H1 (cell line): ENCODE results near the gene NKX2-1. TPM values are rescaled to one million over a fixed set of nuclear protein-coding genes. Genes with fewer than 3 reads are reported as not detected.

Experiments used
- CTCF ChIA-PET: fragments of 300-600 bp; sonication (Branson Sonifier 250); formaldehyde crosslinking; loops from one replicate; lab custom pipeline; 2021; ENCODE audit not compliant: partially characterized antibody; lab: Charles Lee
- POLR2A ChIA-PET: fragments of 300-600 bp; sonication (Branson Sonifier 250); formaldehyde crosslinking; loops from one replicate; lab custom pipeline; 2021; ENCODE audit warnings: inconsistent platforms; ENCODE audit not compliant: partially characterized antibody; lab: Charles Lee
- DNase-seq, 2 experiments: peaks; one replicate each; pipeline versions ENCODE4 v3.0.0 to v3.0.0-alpha.2; 2010 to 2022; ENCODE audit warnings: low spot score in 2 of 2, low read depth in 1 of 2, mixed read lengths in 1 of 2
- FAIRE-seq: peaks from 2 replicates; lab custom pipeline; 2011; peaks lifted over from hg19 to GRCh38; lab: Jason Lieb, UNC
- H2AFZ ChIP-seq: 2 replicates; pipeline ENCODE4 v1.8.1; 2012; ENCODE audit warnings: low read length, inconsistent platforms
- H2AK5ac ChIP-seq: 2 replicates; pipeline ENCODE4 v1.6.1; 2013; ENCODE audit warnings: low read depth, low read length
- H2BK120ac ChIP-seq: replicated peaks from 2 replicates; pipeline ENCODE3; 2013; ENCODE audit warnings: low read depth, low read length, inconsistent platforms
- H2BK12ac ChIP-seq: 2 replicates; pipeline ENCODE4 v1.6.1; 2013; ENCODE audit warnings: low read depth, low read length
- H2BK15ac ChIP-seq: 2 replicates; pipeline ENCODE4 v1.6.1; 2013; ENCODE audit warnings: low read length
- H2BK20ac ChIP-seq: 2 replicates; pipeline ENCODE4 v1.6.1; 2013; ENCODE audit warnings: low read length
- H2BK5ac ChIP-seq: 2 replicates; pipeline ENCODE4 v1.6.1; 2013; ENCODE audit warnings: low read depth, low read length
- H3K14ac ChIP-seq: 2 replicates; pipeline ENCODE4 v1.6.1; 2013; ENCODE audit warnings: inconsistent platforms; ENCODE audit not compliant: insufficient read length
- H3K18ac ChIP-seq: 2 replicates; pipeline ENCODE4 v1.6.1; 2013; ENCODE audit warnings: low read length; ENCODE audit errors: extremely low read depth
- H3K23ac ChIP-seq: 2 replicates; pipeline ENCODE4 v1.6.1; 2013; ENCODE audit warnings: inconsistent platforms; ENCODE audit not compliant: insufficient read length
- H3K23me2 ChIP-seq: 2 replicates; pipeline ENCODE4 v1.6.1; 2013; ENCODE audit warnings: low read depth, low read length
- H3K27ac ChIP-seq: 2 replicates; pipeline ENCODE4 v1.6.1; 2011; ENCODE audit warnings: low read depth, low read length, inconsistent platforms
- H3K27me3 ChIP-seq, 4 experiments: replicated peaks in 1 of 4; 1 replicate in 1 of 4; 2 replicates in 3 of 4; pipeline versions ENCODE4 v1.6.1 to v1.8.1; 2011 to 2013; ENCODE audit warnings: low read length in 3 of 4, mild to moderate bottlenecking in 3 of 4, inconsistent platforms in 2 of 4, mixed read lengths in 2 of 4, moderate library complexity in 1 of 4; ENCODE audit not compliant: control insufficient read depth in 3 of 4, insufficient read depth in 3 of 4; ENCODE audit errors: extremely low read depth in 1 of 4
- H3K36me3 ChIP-seq, 4 experiments: 2 replicates each; pipeline versions ENCODE4 v1.6.1 to v1.8.1; 2011 to 2013; ENCODE audit warnings: mild to moderate bottlenecking in 4 of 4, low read length in 3 of 4, moderate library complexity in 2 of 4, control low read depth in 1 of 4, inconsistent platforms in 1 of 4; ENCODE audit not compliant: insufficient read depth in 4 of 4, control insufficient read depth in 2 of 4
- H3K4ac ChIP-seq: replicated peaks from 2 replicates; pipeline ENCODE3; 2013; ENCODE audit warnings: low read length, low read depth, mixed read lengths, inconsistent platforms; ENCODE audit not compliant: insufficient read length
- H3K4me1 ChIP-seq, 4 experiments: replicated peaks in 1 of 4; 1 replicate in 1 of 4; 2 replicates in 3 of 4; pipeline versions ENCODE4 v1.6.1 to v1.8.1; 2011 to 2013; ENCODE audit warnings: low read length in 3 of 4, inconsistent platforms in 2 of 4, mixed read lengths in 1 of 4; ENCODE audit not compliant: insufficient read depth in 4 of 4, control insufficient read depth in 3 of 4
- H3K4me2 ChIP-seq, 2 experiments: 2 replicates each; pipeline versions ENCODE4 v1.6.1 to v1.8.1; 2011 to 2013; ENCODE audit warnings: low read depth in 2 of 2, low read length in 2 of 2, control low read depth in 1 of 2, inconsistent platforms in 1 of 2, mild to moderate bottlenecking in 1 of 2; ENCODE audit not compliant: insufficient read depth in 1 of 2
- H3K4me3 ChIP-seq, 4 experiments: fragments of 200-600, 300-600 bp in 1 of 4; sonication (generic), shearing (Covaris generic), sonication (Bioruptor Twin) in 1 of 4; 2 replicates each; pipeline versions ENCODE4 v1.5.1 to v1.8.1; 2011 to 2016; ENCODE audit warnings: low read length in 4 of 4, low read depth in 3 of 4, control low read depth in 2 of 4, inconsistent platforms in 2 of 4, mild to moderate bottlenecking in 2 of 4, mixed read lengths in 1 of 4, moderate library complexity in 1 of 4; ENCODE audit not compliant: insufficient read depth in 2 of 4; ENCODE audit errors: extremely low read depth in 1 of 4
- H3K56ac ChIP-seq: replicated peaks from 2 replicates; pipeline ENCODE3; 2013; ENCODE audit warnings: low read depth, mild to moderate bottlenecking, mixed read lengths, low read length, inconsistent platforms; ENCODE audit not compliant: insufficient read length
- H3K79me1 ChIP-seq: 2 replicates; pipeline ENCODE4 v1.6.1; 2013; ENCODE audit warnings: low read depth, low read length, control low read depth
- H3K79me2 ChIP-seq, 2 experiments: 2 replicates each; pipeline versions ENCODE4 v1.6.1 to v1.8.1; 2012 to 2013; ENCODE audit warnings: low read length in 2 of 2, mild to moderate bottlenecking in 2 of 2, inconsistent platforms in 1 of 2; ENCODE audit not compliant: insufficient read depth in 2 of 2, control insufficient read depth in 1 of 2
- H3K9ac ChIP-seq, 4 experiments: replicated peaks in 1 of 4; 1 replicate in 1 of 4; 2 replicates in 3 of 4; pipeline versions ENCODE4 v1.6.1 to v1.8.1; 2011 to 2013; ENCODE audit warnings: low read depth in 3 of 4, low read length in 3 of 4, control low read depth in 2 of 4, mild to moderate bottlenecking in 2 of 4, moderate library complexity in 2 of 4, inconsistent platforms in 1 of 4; ENCODE audit errors: extremely low read depth in 1 of 4
- H3K9me3 ChIP-seq, 2 experiments: 2 replicates each; pipeline versions ENCODE4 v1.6.1 to v1.8.1; 2012 to 2013; ENCODE audit warnings: mild to moderate bottlenecking in 2 of 2, moderate library complexity in 2 of 2, control low read depth in 1 of 2, inconsistent platforms in 1 of 2, low read depth in 1 of 2, low read length in 1 of 2, mixed read lengths in 1 of 2; ENCODE audit not compliant: insufficient read depth in 2 of 2
- H4K20me1 ChIP-seq, 2 experiments: replicated peaks in 1 of 2; 2 replicates each; pipeline versions ENCODE3 to v1.8.1; 2011 to 2013; ENCODE audit warnings: inconsistent platforms in 2 of 2, low read length in 2 of 2, mild to moderate bottlenecking in 1 of 2; ENCODE audit not compliant: insufficient read depth in 2 of 2, control insufficient read depth in 1 of 2
- H4K5ac ChIP-seq: 2 replicates; pipeline ENCODE4 v1.6.1; 2013; ENCODE audit warnings: low read length, low read depth, mixed read lengths, inconsistent platforms; ENCODE audit not compliant: insufficient read length
- H4K8ac ChIP-seq: 2 replicates; pipeline ENCODE4 v1.8.0; 2013; ENCODE audit warnings: mild to moderate bottlenecking, moderate library complexity, low read length, inconsistent platforms; ENCODE audit not compliant: insufficient read depth; ENCODE audit errors: extremely low read depth
- H4K91ac ChIP-seq: replicated peaks from 2 replicates; pipeline ENCODE3; 2013; ENCODE audit warnings: low read length, mixed read lengths, inconsistent platforms; ENCODE audit not compliant: insufficient read length
- CEBPB ChIP-seq: IDR thresholded peaks from 2 replicates; pipeline ENCODE4 v1.6.1; 2012; ENCODE audit warnings: low read depth, low read length
- CREB1 ChIP-seq: IDR thresholded peaks from 2 replicates; pipeline ENCODE4 v1.6.1; 2012; ENCODE audit warnings: inconsistent platforms
- EP300 ChIP-seq, 2 experiments: IDR thresholded peaks; 1 replicate in 1 of 2; 2 replicates in 1 of 2; pipeline ENCODE4 v1.6.1; 2011 to 2012; ENCODE audit warnings: low read depth in 2 of 2, low read length in 2 of 2, mild to moderate bottlenecking in 2 of 2, borderline replicate concordance in 1 of 2, inconsistent platforms in 1 of 2, moderate library complexity in 1 of 2
- GTF2F1 ChIP-seq: IDR thresholded peaks from 2 replicates; pipeline ENCODE4 v1.6.1; 2012; ENCODE audit warnings: low read depth, low read length, improper control_type of control experiment, borderline replicate concordance
- JUND ChIP-seq: IDR thresholded peaks from 2 replicates; pipeline ENCODE4 v1.6.1; 2011; ENCODE audit warnings: mild to moderate bottlenecking, improper control_type of control experiment, low read length
- YY1 ChIP-seq: IDR thresholded peaks from 2 replicates; pipeline ENCODE4 v1.6.1; 2011; ENCODE audit warnings: low read depth, mild to moderate bottlenecking, low read length
- ZNF274 ChIP-seq: IDR thresholded peaks from 2 replicates; pipeline ENCODE4 v1.7.0; 2012; ENCODE audit warnings: low read length, borderline replicate concordance; ENCODE audit errors: extremely low read depth
- WGBS, 2 experiments: shearing (Covaris generic) in 1 of 2; methylation state at CpG; one replicate each; pipeline versions ENCODE4 v1.1.6 to v1.1.7; 2013 to 2015; ENCODE audit warnings: low lambda C conversion rate in 2 of 2, mixed read lengths in 2 of 2, inconsistent platforms in 1 of 2, low coverage in 1 of 2, missing lambda C conversion rate in 1 of 2; ENCODE audit not compliant: insufficient replicate concordance in 2 of 2, insufficient coverage in 1 of 2, insufficient read length in 1 of 2; ENCODE audit errors: extremely low coverage in 1 of 2, missing lambda C conversion rate in 1 of 2; 5-methylcytosine and 5-hydroxymethylcytosine counted together
- polyA plus RNA-seq, 7 experiments: library from polyadenylated mRNA; depleted of rRNA in 3 of 7; stranded (reverse) in 5 of 7; unstranded in 2 of 7; fragments of >200 nt in 5 of 7; fragments of 200-250 nt in 2 of 7; gene quantifications; 1 replicate in 5 of 7; 2 replicates in 1 of 7; 4 replicates in 1 of 7; pipeline versions ENCODE4 v1.2.1 to v1.2.3, GENCODE V29; 2011 to 2013; ENCODE audit warnings: missing spikeins in 2 of 7, mixed read lengths in 2 of 7
- total RNA-seq: library from RNA; stranded (reverse); fragmentation: NEBNext Ultra II Directional; extraction: Animal tissue kit (Norgen Biotek cat#: 25700); gene quantifications from 2 replicates; pipeline ENCODE4 v1.2.1, GENCODE V29; 2021
- TF ChIP-seq, protein P1 (sequence below): IDR thresholded peaks from 2 replicates; pipeline ENCODE4 v1.6.1; 2011; ENCODE audit warnings: low read length, improper control_type of control experiment
- TF ChIP-seq, protein P2 (sequence below): IDR thresholded peaks from 2 replicates; pipeline ENCODE4 v1.6.1; 2012; ENCODE audit warnings: inconsistent platforms
- TF ChIP-seq, protein P3 (sequence below): IDR thresholded peaks from 2 replicates; pipeline ENCODE4 v1.6.1; 2011; ENCODE audit warnings: low read depth, mild to moderate bottlenecking, low read length; ENCODE audit not compliant: insufficient read depth

NKX2-1 gene
- total and polyA plus RNA-seq, 2 of the 8 experiments (the other 6 are each of a cell fraction or from before 2014, with no cell fraction given), result not detected

DNA sequence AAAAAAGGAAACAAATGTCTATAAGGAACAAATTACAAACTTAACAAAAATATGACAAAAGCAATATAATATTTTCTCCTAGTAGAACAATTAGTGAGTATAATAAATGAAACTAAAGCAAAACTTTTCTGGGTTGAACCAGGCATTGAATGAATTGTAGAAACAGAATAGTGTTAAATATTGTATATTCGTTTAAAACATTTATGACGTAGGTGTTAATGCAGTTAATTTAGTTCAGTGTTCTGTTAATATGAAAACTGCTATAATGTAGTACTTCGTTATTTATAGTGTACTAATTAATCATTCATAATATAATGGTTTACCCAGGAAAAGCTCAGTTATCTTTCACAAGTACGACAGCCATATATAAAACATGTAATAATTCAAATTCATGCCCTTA lies 23.7 kb downstream of the NKX2-1 start:
- no peak overlapping the region for H3K27ac ChIP-seq
- TF ChIP-seq ZNF274, result no peak
- no peak for TF ChIP-seq JUND
- TF ChIP-seq EP300 (IDR thresholded peaks at IDR 0.05; ENCODE audit: borderline replicate concordance in 1 of 2, low read depth in 2 of 2, low read length in 2 of 2), result no peak
- TF ChIP-seq, protein P1, sequence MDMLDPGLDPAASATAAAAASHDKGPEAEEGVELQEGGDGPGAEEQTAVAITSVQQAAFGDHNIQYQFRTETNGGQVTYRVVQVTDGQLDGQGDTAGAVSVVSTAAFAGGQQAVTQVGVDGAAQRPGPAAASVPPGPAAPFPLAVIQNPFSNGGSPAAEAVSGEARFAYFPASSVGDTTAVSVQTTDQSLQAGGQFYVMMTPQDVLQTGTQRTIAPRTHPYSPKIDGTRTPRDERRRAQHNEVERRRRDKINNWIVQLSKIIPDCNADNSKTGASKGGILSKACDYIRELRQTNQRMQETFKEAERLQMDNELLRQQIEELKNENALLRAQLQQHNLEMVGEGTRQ, result no peak
- TF ChIP-seq, protein P2, sequence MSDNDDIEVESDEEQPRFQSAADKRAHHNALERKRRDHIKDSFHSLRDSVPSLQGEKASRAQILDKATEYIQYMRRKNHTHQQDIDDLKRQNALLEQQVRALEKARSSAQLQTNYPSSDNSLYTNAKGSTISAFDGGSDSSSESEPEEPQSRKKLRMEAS, result no peak
- no peak for TF ChIP-seq GTF2F1
- no peak for TF ChIP-seq YY1
- TF ChIP-seq, protein P3, sequence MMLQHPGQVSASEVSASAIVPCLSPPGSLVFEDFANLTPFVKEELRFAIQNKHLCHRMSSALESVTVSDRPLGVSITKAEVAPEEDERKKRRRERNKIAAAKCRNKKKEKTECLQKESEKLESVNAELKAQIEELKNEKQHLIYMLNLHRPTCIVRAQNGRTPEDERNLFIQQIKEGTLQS, result no peak
- no peak for TF ChIP-seq CREB1
- TF ChIP-seq CEBPB, result no peak

More for the DNA sequence above, 23.7 kb downstream of the NKX2-1 start:
- CTCF ChIA-PET, result interaction anchor here (0.6 to 5.1 kb wide), 6 partner anchors 28 to 391 kb away, joined by 3 to 33 read pairs (median 4); no protein-coding TSS in a partner anchor
- Histone ChIP-seq H3K4me1 (no peaks in the 10 kb centered on the region; a peak in 1 of 7 replicates), H3K18ac (no peak overlapping the region), H4K91ac (no peak overlapping the region), H2BK5ac (no peak overlapping the region), H2BK15ac (no peak overlapping the region), H4K8ac (no peak overlapping the region), H3K23ac (no peak overlapping the region), H3K4ac (no peak overlapping the region), H3K4me3 (no peak overlapping the region), H3K79me1 (no peaks in the 10 kb centered on the region), H3K27me3 (peaks cover 10 to 26% (median 17%) of the 10 kb centered on the region in 4 experiments; a peak in 6 of 7 replicates), H2BK120ac (no peak overlapping the region), H2AFZ (no peak overlapping the region), H2BK12ac (no peak overlapping the region), H4K20me1 (no peaks in the 10 kb centered on the region), H3K14ac (no peak overlapping the region), H3K9me3 (no peaks in the 10 kb centered on the region), H3K56ac (no peak overlapping the region), H3K79me2 (no peaks in the 10 kb centered on the region), H4K5ac (no peak overlapping the region), H3K9ac (no peak overlapping the region), H3K36me3 (no peaks in the 10 kb centered on the region), H3K23me2 (no peaks in the 10 kb centered on the region; the same call in 1 of the 2 replicates), H2AK5ac (no peak overlapping the region), H3K4me2 (no peak overlapping the region), H2BK20ac (no peak overlapping the region)
- 83% methylated on average over 4 of the region's 4 CpGs; no CpG with 5 or more reads in 1 of the 2 experiments for WGBS, 2 experiments
- DNase-seq (no peak), FAIRE-seq (no peak)
- POLR2A ChIA-PET, result interaction anchor here (0.6 kb wide), 1 partner anchor 152 kb away, joined by 3 read pairs; no protein-coding TSS in a partner anchor
